ENCODE measurements around the gene RNF111. TPM values are rescaled to one million over a fixed set of nuclear protein-coding genes. Genes with fewer than 3 reads are reported as not detected.

RNF111 gene
- total RNA-seq, 1 donor from 2014 or later: 55.8 TPM

- intact Hi-C loops (cut with micrococcal nuclease): no loop called here
- CTCF ChIA-PET: no interaction called here
- no peaks in the 10 kb centered on the region for H3K36me3 Mint-ChIP-seq (ENCODE audit: low read depth)
These were observed 20.8 kb upstream of the RNF111 start for GRCh38 chr15:58966698-58967097.

GRCh38 chr15:58967479-58967878 lies 20.0 kb upstream of the RNF111 start:
- no peaks in the 10 kb centered on the region for H3K9me3 Mint-ChIP-seq
- TF ChIP-seq, protein P1, sequence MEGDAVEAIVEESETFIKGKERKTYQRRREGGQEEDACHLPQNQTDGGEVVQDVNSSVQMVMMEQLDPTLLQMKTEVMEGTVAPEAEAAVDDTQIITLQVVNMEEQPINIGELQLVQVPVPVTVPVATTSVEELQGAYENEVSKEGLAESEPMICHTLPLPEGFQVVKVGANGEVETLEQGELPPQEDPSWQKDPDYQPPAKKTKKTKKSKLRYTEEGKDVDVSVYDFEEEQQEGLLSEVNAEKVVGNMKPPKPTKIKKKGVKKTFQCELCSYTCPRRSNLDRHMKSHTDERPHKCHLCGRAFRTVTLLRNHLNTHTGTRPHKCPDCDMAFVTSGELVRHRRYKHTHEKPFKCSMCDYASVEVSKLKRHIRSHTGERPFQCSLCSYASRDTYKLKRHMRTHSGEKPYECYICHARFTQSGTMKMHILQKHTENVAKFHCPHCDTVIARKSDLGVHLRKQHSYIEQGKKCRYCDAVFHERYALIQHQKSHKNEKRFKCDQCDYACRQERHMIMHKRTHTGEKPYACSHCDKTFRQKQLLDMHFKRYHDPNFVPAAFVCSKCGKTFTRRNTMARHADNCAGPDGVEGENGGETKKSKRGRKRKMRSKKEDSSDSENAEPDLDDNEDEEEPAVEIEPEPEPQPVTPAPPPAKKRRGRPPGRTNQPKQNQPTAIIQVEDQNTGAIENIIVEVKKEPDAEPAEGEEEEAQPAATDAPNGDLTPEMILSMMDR (IDR thresholded peaks at IDR 0.05): no peak

More at GRCh38 chr15:58966698-58967097, 20.8 kb upstream of the RNF111 start:
- Mint-ChIP-seq H3K4me1 (no peaks in the 10 kb centered on the region), H3K27me3 (no peaks in the 10 kb centered on the region), H3K9me3 (no peaks in the 10 kb centered on the region), H3K4me3 (no peak overlapping the region), H3K27ac (no peak overlapping the region)
- POLR2A ChIA-PET: interaction anchor here (0.6 kb wide), 1 partner anchor 137 kb away, joined by 3 read pairs; no protein-coding TSS in a partner anchor
- TF ChIP-seq, protein P1 (IDR thresholded peaks at IDR 0.05): no peak
- no peak for ATAC-seq (ENCODE audit: low read depth)
- DNase-seq: no peak

GRCh38 chr15:58977887-58978286 lies 9.6 kb upstream of the RNF111 start:
- DNase-seq (no peak), ATAC-seq (ENCODE audit: low read depth) (no peak)
- Mint-ChIP-seq H3K9me3 (no peaks in the 10 kb centered on the region), H3K4me1 (peaks cover 76% of the 10 kb centered on the region), H3K27ac (peak overlapping the region; percentile 30), H3K36me3 (ENCODE audit: low read depth) (no peaks in the 10 kb centered on the region), H3K4me3 (no peak overlapping the region), H3K27me3 (no peaks in the 10 kb centered on the region)
- ChIA-PET POLR2A (no interaction called here), CTCF (interaction anchor here (0.7 to 2.8 kb wide), 2 partner anchors 161 to 552 kb away, joined by 3 to 17 read pairs; no protein-coding TSS in a partner anchor)
- TF ChIP-seq, protein P1 (IDR thresholded peaks at IDR 0.05): no peak
- intact Hi-C loops (cut with micrococcal nuclease): loop anchor here (2.0 to 5.0 kb wide), 5 partner anchors 207 to 435 kb away; partner anchors contain the start of genes MINDY2 and MYO1E

More at GRCh38 chr15:58967479-58967878, 20.0 kb upstream of the RNF111 start:
- no peak for DNase-seq
- intact Hi-C loops (cut with micrococcal nuclease): no loop called here
- no peaks in the 10 kb centered on the region for H3K36me3 Mint-ChIP-seq (ENCODE audit: low read depth)
- POLR2A ChIA-PET: interaction anchor here (0.6 kb wide), 1 partner anchor 138 kb away, joined by 3 read pairs; no protein-coding TSS in a partner anchor
- CTCF ChIA-PET: interaction anchor here (1.1 kb wide), 1 partner anchor 11 kb away, joined by 3 read pairs; no protein-coding TSS in a partner anchor
- no peak for ATAC-seq (ENCODE audit: low read depth)
- no peak overlapping the region for H3K4me3 Mint-ChIP-seq
- no peaks in the 10 kb centered on the region for H3K27me3 Mint-ChIP-seq
- no peaks in the 10 kb centered on the region for H3K4me1 Mint-ChIP-seq
- H3K27ac Mint-ChIP-seq: no peak overlapping the region

DNA sequence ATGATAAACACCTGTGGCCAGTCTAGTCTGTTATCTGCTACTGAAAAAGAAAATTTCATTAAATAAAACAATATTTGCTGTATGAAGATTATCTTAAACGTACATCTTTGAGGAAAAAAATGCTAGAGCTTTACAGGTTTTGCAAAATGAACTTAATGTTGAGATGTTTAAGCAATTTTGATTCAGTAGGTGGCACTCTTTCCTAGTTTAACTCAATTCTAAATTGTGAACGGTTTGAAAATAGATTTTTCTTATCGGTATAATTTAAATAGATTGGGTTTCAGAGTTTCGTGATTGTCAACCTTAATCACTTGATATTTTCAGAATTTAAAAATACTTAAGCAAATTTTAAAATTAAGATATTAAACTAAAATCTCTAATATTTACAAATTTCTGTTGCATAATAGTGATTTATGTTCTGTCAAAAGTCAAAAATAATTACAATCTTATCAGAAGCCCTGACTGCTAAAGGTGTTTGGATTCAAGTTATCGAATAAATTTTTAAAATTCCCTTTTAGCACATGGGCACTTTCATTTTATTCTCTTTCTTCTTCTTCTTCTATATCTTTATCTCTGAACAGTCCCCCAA lies 7.0 kb upstream of the RNF111 start:
- TF ChIP-seq, protein P1 (IDR thresholded peaks at IDR 0.05): no peak
- ATAC-seq (ENCODE audit: low read depth) (no peak), DNase-seq (no peak)
- ChIA-PET CTCF (interaction anchor here (0.8 to 2.8 kb wide), 14 partner anchors 9 to 552 kb away, joined by 3 to 17 read pairs (median 4); no protein-coding TSS in a partner anchor), POLR2A (interaction anchor here (0.6 to 1.6 kb wide), 6 partner anchors 11 to 708 kb away, joined by 3 to 8 read pairs (median 4); partner anchors contain the start of gene SLTM)
- Mint-ChIP-seq H3K27me3 (no peaks in the 10 kb centered on the region), H3K4me1 (peaks cover 62% of the 10 kb centered on the region), H3K36me3 (ENCODE audit: low read depth) (no peaks in the 10 kb centered on the region), H3K27ac (peak overlapping the region; percentile 96), H3K4me3 (peak overlapping the region; percentile 73), H3K9me3 (no peaks in the 10 kb centered on the region)
- intact Hi-C loops (cut with micrococcal nuclease): loop anchor here (1.0 to 2.0 kb wide), 5 partner anchors 72 to 520 kb away; no protein-coding TSS in a partner anchor

- ChIA-PET POLR2A (interaction anchor here (0.6 to 0.9 kb wide), 2 partner anchors 628 to 707 kb away, joined by 3 to 7 read pairs; no protein-coding TSS in a partner anchor), CTCF (interaction anchor here (1.3 to 1.5 kb wide), 2 partner anchors 156 to 511 kb away, joined by 5 read pairs; no protein-coding TSS in a partner anchor)
- H3K27me3 Mint-ChIP-seq: no peaks in the 10 kb centered on the region
- ATAC-seq (ENCODE audit: low read depth) (no peak), DNase-seq (no peak)
- H3K4me1 Mint-ChIP-seq: peaks cover 54% of the 10 kb centered on the region
- TF ChIP-seq, protein P1 (IDR thresholded peaks at IDR 0.05): no peak
- intact Hi-C loops (cut with micrococcal nuclease): loop anchor here (2.0 kb wide), 1 partner anchor 519 kb away; no protein-coding TSS in a partner anchor
- H3K4me3 Mint-ChIP-seq: peak overlapping the region; percentile 11
- H3K27ac Mint-ChIP-seq: peak overlapping the region; percentile 74
- no peaks in the 10 kb centered on the region for H3K9me3 Mint-ChIP-seq
- no peaks in the 10 kb centered on the region for H3K36me3 Mint-ChIP-seq (ENCODE audit: low read depth)
These were observed 5.5 kb upstream of the RNF111 start for GRCh38 chr15:58981808-58982475.

Data from activated B cell treated with CpG ODN at 0.5 μM for 24 hours (primary cell).